ENCODE measurements around the gene SEH1L.
"Not testable (repeated sequence)": the region's sequence is repeated elsewhere in the genome, so short reads cannot be mapped to it uniquely, and the experiment has no call there.

The SEH1L gene

GRCh38 chr18:12947285-12948049 is at the start of gene SEH1L:
Gene SEH1L, plus strand, starts transcription at chr18:12948011. Its CDS starts 111 bp downstream, at chr18:12948122.
- DNase-seq, result peak; percentile 99

DNA sequence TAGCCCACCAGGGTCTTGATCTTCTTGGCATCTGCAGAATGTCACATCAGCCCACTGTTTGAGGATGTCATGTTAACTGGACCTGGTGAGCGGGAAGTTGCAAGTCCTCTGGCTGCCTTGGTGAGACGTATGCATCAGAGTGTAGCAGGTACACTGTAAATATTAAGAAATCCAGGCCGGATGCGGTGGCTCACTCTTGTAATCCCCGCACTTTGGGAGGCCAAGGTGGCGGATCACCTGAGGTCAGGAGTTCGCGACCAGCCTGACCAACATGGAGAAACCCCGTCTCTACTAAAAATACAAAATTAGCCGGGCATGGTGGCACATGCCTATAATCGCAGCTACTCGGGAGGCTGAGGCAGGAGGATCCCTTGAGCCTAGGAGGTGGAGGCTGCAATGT is 46.6 kb upstream of the SEH1L start:
- not testable (repeated sequence) for DNase-seq

GRCh38 chr18:12904012-12904516 is 43.7 kb upstream of the SEH1L start:
- DNase-seq, result peak; percentile 74

- no peak for DNase-seq
These were observed 41.7 kb upstream of the SEH1L start for GRCh38 chr18:12906119-12906518.

- no peak for DNase-seq
These were observed 41.0 kb upstream of the SEH1L start for GRCh38 chr18:12906773-12907172.

- DNase-seq, result no peak
These were observed 40.4 kb upstream of the SEH1L start for GRCh38 chr18:12907258-12907925.

DNA sequence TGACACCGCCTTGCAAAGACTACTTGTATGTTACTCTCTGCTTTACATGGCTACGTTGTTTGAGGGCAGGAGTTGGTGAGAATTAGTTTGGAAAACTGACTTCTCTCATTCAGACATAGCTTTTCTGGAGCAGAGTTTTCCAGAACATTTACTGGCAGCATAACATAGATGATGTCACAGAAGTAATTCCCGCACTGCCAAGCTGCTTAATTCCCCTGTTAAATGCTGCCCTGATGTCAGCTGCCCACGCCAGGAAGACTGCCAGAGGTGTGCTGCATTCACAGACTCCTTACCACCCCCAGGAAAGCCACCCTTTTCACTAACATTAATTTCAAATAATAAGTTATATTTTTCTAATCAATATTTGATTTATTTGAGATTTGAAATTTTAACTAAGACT is 39.1 kb upstream of the SEH1L start:
- DNase-seq, result no peak

- DNase-seq, result peak; percentile 51
These were observed 36.5 kb upstream of the SEH1L start for GRCh38 chr18:12911025-12911928.

- no peak for DNase-seq
These were observed 35.7 kb upstream of the SEH1L start for GRCh38 chr18:12911929-12912703.

DNA sequence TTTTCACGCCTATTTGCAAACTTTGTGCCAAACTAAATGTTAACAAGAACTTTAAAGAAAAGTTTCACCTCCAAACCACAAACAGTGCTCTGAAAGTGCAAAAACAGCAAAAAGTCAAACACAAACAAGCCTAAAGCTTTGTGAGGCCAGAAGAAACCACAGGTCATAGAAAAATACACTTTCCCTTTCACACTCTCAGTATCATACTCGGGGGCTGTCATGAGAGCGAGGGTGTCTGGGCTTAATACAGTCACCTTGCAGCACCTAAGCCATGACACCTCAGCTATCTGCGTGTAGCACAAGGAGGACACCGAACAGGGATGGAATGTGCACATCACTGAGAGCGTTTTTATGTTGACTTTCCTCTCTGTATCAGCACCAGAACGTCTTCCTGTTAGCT is 26.6 kb upstream of the SEH1L start:
- DNase-seq, result peak; percentile 51

DNA sequence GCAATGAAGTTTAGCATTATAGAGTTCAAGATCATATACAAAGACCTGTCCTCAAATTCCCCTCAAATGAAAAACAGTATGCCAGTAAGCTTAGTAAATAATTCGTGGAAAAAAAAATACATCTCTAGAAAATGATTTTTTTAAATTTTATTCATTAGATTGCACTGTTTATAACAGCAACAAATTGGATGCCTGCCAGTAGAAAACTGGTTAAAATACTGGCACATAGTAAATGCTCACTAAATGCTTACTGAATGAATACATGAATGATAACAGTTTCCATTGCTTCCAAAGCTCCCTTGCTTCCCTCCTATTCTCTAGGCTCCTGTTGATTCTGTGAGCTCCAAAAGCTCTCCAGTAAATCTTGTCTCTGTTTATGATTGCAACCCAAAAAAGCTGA is 25.5 kb upstream of the SEH1L start:
- no peak for DNase-seq

DNA sequence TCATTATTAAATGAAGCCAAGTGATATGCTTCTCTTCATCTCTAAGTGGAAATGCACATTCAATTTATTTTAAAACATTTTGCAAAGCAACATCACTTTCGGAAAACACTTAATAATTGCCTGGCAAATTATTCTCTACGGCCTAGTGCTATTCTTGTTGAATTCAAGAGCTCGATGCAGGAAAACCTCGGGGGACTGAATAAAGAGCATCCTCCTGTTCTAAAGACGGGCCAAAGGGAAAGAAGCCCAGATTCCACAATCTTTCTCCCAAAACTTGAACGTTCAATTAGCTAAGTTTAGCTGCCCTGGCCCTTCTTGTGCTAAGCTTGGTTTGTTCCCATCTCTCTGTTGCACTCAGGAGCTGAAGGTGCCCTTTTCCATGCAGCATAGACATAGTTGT is 23.2 kb upstream of the SEH1L start:
- no peak for DNase-seq

DNA sequence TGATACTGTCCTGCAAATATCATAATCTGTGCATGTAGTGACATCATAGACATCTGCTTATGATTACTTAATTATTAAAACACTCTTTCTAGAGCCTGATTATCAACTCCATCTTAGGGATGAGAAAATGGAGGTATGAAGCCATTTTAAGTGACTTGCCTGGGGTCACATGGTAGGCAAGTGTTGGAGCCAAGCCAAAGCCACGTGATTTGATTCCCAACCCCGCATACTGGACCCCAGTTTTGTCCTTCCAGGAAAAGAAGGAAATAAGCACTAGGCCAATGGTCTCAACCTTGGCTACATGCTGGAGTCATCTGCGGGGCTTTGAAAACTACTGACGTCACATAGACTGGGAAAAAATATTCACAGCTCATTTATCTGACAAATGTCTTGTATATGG is 19.6 kb upstream of the SEH1L start:
- no peak for DNase-seq

- DNase-seq, result no peak
These were observed 19.2 kb upstream of the SEH1L start for GRCh38 chr18:12928641-12929040.

GRCh38 chr18:12929477-12930083 is 18.2 kb upstream of the SEH1L start:
- DNase-seq, result no peak

- DNase-seq, result no peak
These were observed 17.4 kb upstream of the SEH1L start for GRCh38 chr18:12930376-12930775.

DNA sequence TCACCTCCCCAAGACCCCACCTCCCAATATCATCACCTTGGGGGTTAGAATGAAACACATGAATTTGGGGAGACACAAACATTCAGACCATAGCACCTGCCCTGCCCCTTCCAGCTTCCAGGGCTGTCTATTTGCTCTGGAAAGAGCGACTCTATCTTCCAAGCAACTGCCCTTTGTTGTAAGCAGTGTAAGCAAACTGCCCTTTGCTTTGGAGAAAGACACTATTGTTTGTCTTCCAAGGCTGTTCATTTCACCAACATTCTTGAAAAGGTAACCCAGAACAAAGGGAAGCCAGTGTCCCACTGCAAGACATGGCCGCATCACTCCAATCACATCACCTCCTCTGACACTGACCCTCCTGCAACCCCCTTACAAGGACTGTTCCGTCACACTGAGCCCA is 16.9 kb upstream of the SEH1L start:
- no peak for DNase-seq

DNA sequence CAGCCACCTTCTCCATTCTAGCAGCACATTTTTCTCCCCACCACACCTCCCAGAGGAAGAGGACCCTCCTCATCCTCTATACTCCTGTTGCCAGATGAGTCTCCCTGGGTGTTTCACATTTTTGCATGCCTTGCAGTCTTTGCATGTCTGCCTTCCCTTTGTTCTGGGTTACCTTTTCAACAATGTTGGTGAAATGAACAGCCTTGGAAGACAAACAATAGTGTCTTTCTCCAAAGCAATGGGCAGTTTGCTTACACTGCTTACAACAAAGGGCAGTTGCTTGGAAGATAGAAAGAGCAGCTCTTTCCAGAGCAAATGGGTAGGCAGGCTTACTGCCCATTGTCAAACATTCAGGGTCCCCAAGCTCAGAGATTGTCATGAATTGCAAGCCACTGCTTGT is 14.5 kb upstream of the SEH1L start:
- no peak for DNase-seq

- DNase-seq, result peak; percentile 78
These were observed 13.2 kb upstream of the SEH1L start for GRCh38 chr18:12934454-12935071.

DNA sequence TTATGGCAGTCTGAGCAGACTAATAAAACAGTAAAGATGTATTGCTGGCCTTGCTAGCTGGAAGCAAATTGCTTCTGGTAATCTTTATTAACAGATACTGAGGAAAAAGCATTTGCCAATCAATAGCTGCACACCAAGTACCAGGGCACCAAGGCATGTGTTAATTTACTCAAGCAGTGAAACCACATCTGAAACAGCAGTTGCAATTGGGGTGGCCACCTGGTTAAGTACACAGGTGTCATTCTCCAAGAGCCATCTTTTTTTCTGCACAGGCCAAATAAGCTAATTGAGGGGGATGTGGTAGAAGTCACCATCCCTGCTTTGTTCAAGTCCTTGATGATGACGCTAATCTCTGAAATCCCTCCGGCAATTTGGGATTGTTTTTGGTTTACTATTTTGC is 8.6 kb upstream of the SEH1L start:
- DNase-seq, result no peak

GRCh38 chr18:12943215-12943614 is 4.6 kb upstream of the SEH1L start:
- no peak for DNase-seq

GRCh38 chr18:12944709-12945108 is 3.1 kb upstream of the SEH1L start:
- DNase-seq, result no peak

Measured in activated CD4-positive, alpha-beta T cell treated with anti-CD3 and anti-CD28 coated beads, Interleukin-2, Interleukin-6, amounts not matched to agents 100 ng/mL and 50 ng/mL, durations not matched to agents 16 hours and 8 hours (primary cell).